PC-9 (cell line): Measurements from ENCODE around the gene UPK2. TPM values are rescaled to one million over a fixed set of nuclear protein-coding genes. Genes with fewer than 3 reads are reported as not detected.

Experiments used
- BruUV-seq: library from RNA; stranded (reverse); fragments of 400-500 nt; replicated peaks from 2 replicates; lab custom pipeline; 2021; lab: Mats Ljungman, UMichigan
- CTCF ChIA-PET: fragments of 300-600 bp; sonication (Branson Sonifier 250); formaldehyde crosslinking; loops from one replicate; lab custom pipeline; 2022; ENCODE audit warnings: antibody characterized with exemption; lab: Charles Lee
- POLR2A ChIA-PET: fragments of 300-600 bp; sonication (Branson Sonifier 250); formaldehyde crosslinking; loops from one replicate; lab custom pipeline; 2022; ENCODE audit warnings: antibody characterized with exemption; ENCODE audit not compliant: unreplicated experiment; lab: Charles Lee
- DNase-seq, 2 experiments: peaks; one replicate each; pipeline versions ENCODE4 v3.0.0 to v3.0.0-alpha.2; 2015 to 2022; ENCODE audit warnings: mixed read lengths in 1 of 2
- H2AFZ ChIP-seq: fragments of 200-600 bp; sonication (generic); 2 replicates; pipeline ENCODE4 v1.8.1; 2017; ENCODE audit warnings: antibody characterized with exemption
- H3F3A ChIP-seq: fragments of 200-600 bp; sonication (generic); 2 replicates; pipeline ENCODE4 v1.8.1; 2017; ENCODE audit warnings: antibody characterized with exemption, mild to moderate bottlenecking, low read depth; ENCODE audit not compliant: insufficient read depth
- H3K27ac ChIP-seq: fragments of 200-600 bp; sonication (generic); 2 replicates; pipeline ENCODE4 v1.6.1; 2016; ENCODE audit warnings: mixed run types
- H3K27me3 ChIP-seq: fragments of 200-600 bp; sonication (generic); 2 replicates; pipeline ENCODE4 v1.6.1; 2016; ENCODE audit warnings: low read depth, mixed run types; ENCODE audit not compliant: insufficient read depth
- H3K36me3 ChIP-seq: fragments of 200-600 bp; sonication (generic); 2 replicates; pipeline ENCODE4 v1.6.1; 2016; ENCODE audit warnings: low read depth, mixed run types
- H3K4me1 ChIP-seq: fragments of 200-600 bp; sonication (generic); replicated peaks from 2 replicates; pipeline ENCODE4 v1.6.1; 2016; ENCODE audit warnings: mixed run types; ENCODE audit not compliant: insufficient read depth
- H3K4me2 ChIP-seq: fragments of 200-600 bp; sonication (generic); 2 replicates; pipeline ENCODE4 v1.6.1; 2017; ENCODE audit warnings: mixed run types
- H3K4me3 ChIP-seq: fragments of 200-600 bp; sonication (generic); 2 replicates; pipeline ENCODE4 v1.6.1; 2016; ENCODE audit warnings: mixed run types
- H3K79me2 ChIP-seq: fragments of 200-600 bp; sonication (generic); 2 replicates; pipeline ENCODE4 v1.6.1; 2017; ENCODE audit warnings: low read depth, mixed run types
- H3K9me2 ChIP-seq: fragments of 200-600 bp; sonication (generic); 2 replicates; pipeline ENCODE4 v1.8.1; 2017; ENCODE audit warnings: mild to moderate bottlenecking; ENCODE audit not compliant: insufficient read depth
- H3K9me3 ChIP-seq: fragments of 200-600 bp; sonication (generic); 2 replicates; pipeline ENCODE4 v1.8.1; 2016; ENCODE audit warnings: low read depth; ENCODE audit not compliant: insufficient read depth
- H4K20me1 ChIP-seq: fragments of 200-600 bp; sonication (generic); 2 replicates; pipeline ENCODE4 v1.8.1; 2017; ENCODE audit not compliant: insufficient read depth
- CTCF ChIP-seq: fragments of 200-600 bp; sonication (generic); conservative IDR thresholded peaks from 2 replicates; pipeline ENCODE4 v1.6.1; 2017; ENCODE audit warnings: mixed run types, antibody characterized with exemption, mild to moderate bottlenecking, moderate library complexity
- EZH2 ChIP-seq: fragments of 200-600 bp; sonication (generic); IDR thresholded peaks from 2 replicates; pipeline ENCODE4 v1.8.0; 2017; ENCODE audit warnings: antibody characterized with exemption, low read depth
- intact Hi-C: fragments of 100-400 bp; cut with micrococcal nuclease; formaldehyde crosslinking; loops from one replicate; pipeline ENCODE4 v1.10.0; 2022; ENCODE audit not compliant: unreplicated experiment
- total RNA-seq: library from RNA; stranded (reverse); gene quantifications from 2 replicates; pipeline ENCODE4 v1.2.3, GENCODE V29; 2021

Gene UPK2
- total RNA-seq, 1 experiment from 2014 or later, result 17.1 TPM

GRCh38 chr11:118924591-118925585, 31.2 kb upstream of the UPK2 start:
- Histone ChIP-seq H4K20me1 (0 out of 2 replicates have a peak, but pooled peaks cover 19% of the 10 kb centered on the region), H3K4me3 (peak overlapping the region; percentile 77), H3K4me2 (peak overlapping the region; percentile 98), H3K4me1 (peaks cover 35% of the 10 kb centered on the region), H3K27me3 (no peaks in the 10 kb centered on the region), H3F3A (peaks cover 56% of the 10 kb centered on the region), H3K79me2 (peaks cover 69% of the 10 kb centered on the region), H3K27ac (peak overlapping the region; percentile 96), H2AFZ (no peak overlapping the region), H3K9me2 (no peaks in the 10 kb centered on the region), H3K9me3 (no peaks in the 10 kb centered on the region), H3K36me3 (no peaks in the 10 kb centered on the region)
- intact Hi-C loops, result loop anchor here (5.0 kb wide), 1 partner anchor 412 kb away; no protein-coding TSS in a partner anchor
- DNase-seq, result no peak
- CTCF ChIA-PET, result interaction anchor here (0.7 to 1.0 kb wide), 2 partner anchors 16 kb away, joined by 6 to 10 read pairs; no protein-coding TSS in a partner anchor
- BruUV-seq, result TSS peak; percentile 25
- POLR2A ChIA-PET, result interaction anchor here (0.5 to 1.0 kb wide), 4 partner anchors 11 to 36 kb away, joined by 4 to 14 read pairs (median 8); no protein-coding TSS in a partner anchor
- TF ChIP-seq CTCF (no peak), EZH2 (no peak)

DNA sequence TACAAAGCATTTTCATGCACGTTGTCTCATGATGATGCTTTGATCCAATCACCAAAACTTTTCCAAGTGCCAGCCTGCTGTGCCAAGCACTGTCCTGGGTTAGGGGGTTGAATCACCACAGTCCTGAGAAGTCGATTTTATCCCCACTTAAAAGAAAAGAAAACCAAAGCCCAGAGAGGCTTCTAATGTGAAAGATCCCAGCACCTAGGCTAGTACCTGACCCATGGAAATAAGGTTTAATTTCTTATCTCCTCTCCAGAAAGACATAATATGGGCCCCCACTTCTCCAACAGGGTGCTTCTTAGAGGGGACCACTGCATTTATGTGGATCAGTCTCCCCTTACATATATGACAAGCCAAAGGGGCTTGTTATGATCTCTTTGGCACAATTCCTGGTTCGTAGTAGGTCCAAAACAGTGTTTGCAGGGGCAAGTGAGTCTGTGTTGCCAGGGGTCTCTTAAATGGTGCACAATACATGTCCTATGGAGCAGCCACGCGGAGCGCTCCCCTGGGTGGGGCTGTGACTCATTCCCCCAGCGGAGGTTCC, 28.5 kb upstream of the UPK2 start:
- intact Hi-C loops, result loop anchor here (1.0 to 5.0 kb wide), 8 partner anchors 20 to 410 kb away; partner anchors contain the start of genes DDX6, RPS25, TRAPPC4 and UPK2
- TF ChIP-seq CTCF, result no peak
- no peak for TF ChIP-seq EZH2
- Histone ChIP-seq H3K9me3 (no peaks in the 10 kb centered on the region), H3K9me2 (no peaks in the 10 kb centered on the region), H3K36me3 (no peaks in the 10 kb centered on the region), H3K79me2 (peaks cover 44% of the 10 kb centered on the region), H3K4me1 (peaks cover 28% of the 10 kb centered on the region), H3K27ac (peak overlapping the region; percentile 58), H3K4me2 (peak overlapping the region; percentile 97), H3K4me3 (peak overlapping the region; percentile 84), H3K27me3 (no peaks in the 10 kb centered on the region), H4K20me1 (0 out of 2 replicates have a peak, but pooled peaks cover 19% of the 10 kb centered on the region), H3F3A (peaks cover 29% of the 10 kb centered on the region), H2AFZ (no peak overlapping the region)
- POLR2A ChIA-PET, result interaction anchor here (0.6 to 0.7 kb wide), 3 partner anchors 18 to 238 kb away, joined by 3 to 39 read pairs (median 4); no protein-coding TSS in a partner anchor
- no TSS peak for BruUV-seq
- CTCF ChIA-PET, result interaction anchor here (0.5 to 1.4 kb wide), 2 partner anchors 14 to 19 kb away, joined by 4 to 7 read pairs; no protein-coding TSS in a partner anchor
- no peak for DNase-seq
